GM23248 (cell line): ENCODE measurements around the gene RNF40. TPM values are rescaled to one million over a fixed set of nuclear protein-coding genes. Genes with fewer than 3 reads are reported as not detected.

ENCODE experiments used
- DNase-seq: peaks from one replicate; pipeline ENCODE4 v3.0.0-alpha.2; 2015
- H2AFZ ChIP-seq: fragments of 200-600 bp; sonication (generic); 2 replicates; pipeline ENCODE4 v1.6.1; 2016; ENCODE audit warnings: antibody characterized with exemption
- H3F3A ChIP-seq: fragments of 200-600 bp; sonication (generic); 2 replicates; pipeline ENCODE4 v1.6.1; 2016; ENCODE audit warnings: mild to moderate bottlenecking, antibody characterized with exemption, mixed run types; ENCODE audit not compliant: insufficient read depth
- H3K27ac ChIP-seq: fragments of 200-600 bp; sonication (generic); 2 replicates; pipeline ENCODE4 v1.5.1; 2016; ENCODE audit warnings: mild to moderate bottlenecking
- H3K27me3 ChIP-seq: fragments of 200-600 bp; sonication (generic); replicated peaks from 2 replicates; pipeline ENCODE4 v1.6.1; 2016; ENCODE audit warnings: mild to moderate bottlenecking; ENCODE audit not compliant: insufficient read depth
- H3K36me3 ChIP-seq: fragments of 200-600 bp; sonication (generic); 2 replicates; pipeline ENCODE4 v1.6.1; 2016; ENCODE audit warnings: low read depth, mild to moderate bottlenecking
- H3K4me1 ChIP-seq: fragments of 200-600 bp; sonication (generic); 2 replicates; pipeline ENCODE4 v1.6.1; 2016; ENCODE audit warnings: mild to moderate bottlenecking; ENCODE audit not compliant: insufficient read depth
- H3K4me2 ChIP-seq: fragments of 200-600 bp; sonication (generic); one replicate; pipeline ENCODE4 v1.6.1; 2016; ENCODE audit warnings: mild to moderate bottlenecking; ENCODE audit not compliant: unreplicated experiment
- H3K4me3 ChIP-seq: fragments of 200-600 bp; sonication (generic); 2 replicates; pipeline ENCODE4 v1.5.1; 2016; ENCODE audit warnings: mild to moderate bottlenecking
- H3K79me2 ChIP-seq: fragments of 200-600 bp; sonication (generic); 2 replicates; pipeline ENCODE4 v1.6.1; 2016; ENCODE audit warnings: mild to moderate bottlenecking; ENCODE audit not compliant: insufficient read depth
- H3K9ac ChIP-seq: fragments of 200-600 bp; sonication (generic); 2 replicates; pipeline ENCODE4 v1.6.1; 2016; ENCODE audit warnings: mild to moderate bottlenecking
- H3K9me2 ChIP-seq: fragments of 200-600 bp; sonication (generic); 2 replicates; pipeline ENCODE4 v1.6.1; 2016; ENCODE audit warnings: mixed run types, mild to moderate bottlenecking, moderate library complexity; ENCODE audit not compliant: insufficient read depth
- H3K9me3 ChIP-seq: fragments of 200-600 bp; sonication (generic); one replicate; pipeline ENCODE4 v1.6.1; 2017; ENCODE audit warnings: low read depth
- H4K20me1 ChIP-seq: fragments of 200-600 bp; sonication (generic); 2 replicates; pipeline ENCODE4 v1.6.0; 2016; ENCODE audit not compliant: insufficient read depth
- EZH2 ChIP-seq: fragments of 200-600 bp; sonication (generic); IDR thresholded peaks from 2 replicates; pipeline ENCODE4 v1.6.1; 2018; ENCODE audit warnings: antibody characterized with exemption, mild to moderate bottlenecking; ENCODE audit not compliant: insufficient read depth, poor library complexity, severe bottlenecking
- EZH2phosphoT487 ChIP-seq: fragments of 200-600 bp; sonication (generic); IDR thresholded peaks from 2 replicates; pipeline ENCODE4 v1.6.1; 2018; ENCODE audit warnings: antibody characterized with exemption, moderate library complexity, mild to moderate bottlenecking, low read depth; ENCODE audit not compliant: insufficient read depth
- WGBS, 2 experiments: methylation state at CpG; one replicate each; pipeline ENCODE4 v1.1.6; 2015 to 2017; ENCODE audit warnings: low lambda C conversion rate in 2 of 2, low coverage in 1 of 2; ENCODE audit errors: missing lambda C conversion rate in 2 of 2; 5-methylcytosine and 5-hydroxymethylcytosine counted together
- in situ Hi-C: fragments of 300-500 bp; cut with MboI; formaldehyde crosslinking; loops from 2 replicates; pipeline ENCODE4 v1.15.0; 2020
- polyA plus RNA-seq: library from polyadenylated mRNA; unstranded; fragments of >200 nt; fragmentation: Nextera tagmentation; extraction: Ambion mirVana; gene quantifications from 2 replicates; pipeline ENCODE4 v1.2.1, GENCODE V29; 2016
- total RNA-seq: library from RNA; depleted of rRNA; stranded (reverse); fragments of >200 nt; shearing (Covaris generic); gene quantifications from 2 replicates; pipeline ENCODE4 v1.2.3, GENCODE V29; 2014

The RNF40 gene
- total and polyA plus RNA-seq, 2 experiments from 2014 or later = 71.2 to 97.9 TPM

DNA sequence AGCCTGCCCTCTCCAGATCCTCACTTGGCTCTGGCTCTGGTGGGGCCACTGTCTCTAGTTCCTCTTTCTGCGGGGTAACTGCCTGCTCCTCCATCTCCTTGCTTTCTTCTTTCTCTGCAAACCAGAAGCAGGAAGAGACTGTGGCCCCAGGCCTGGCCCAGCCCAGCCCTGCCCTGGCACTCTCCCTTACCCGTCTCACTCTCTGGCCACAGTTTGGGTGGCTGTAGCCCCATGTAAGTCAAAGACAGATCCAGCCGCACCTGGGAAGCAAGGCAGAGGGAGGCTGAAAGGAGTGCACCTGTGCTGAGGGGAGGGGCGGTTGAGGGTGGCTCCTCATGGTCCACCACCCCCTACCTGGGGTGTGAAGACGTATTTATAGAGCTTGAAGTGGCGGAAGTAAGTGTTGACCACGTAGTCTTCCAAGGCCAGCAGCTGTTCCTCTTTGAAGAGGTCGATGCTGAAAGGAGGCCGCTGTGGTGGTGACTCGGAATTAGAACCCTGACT, 3.1 kb upstream of the RNF40 start:
- in situ Hi-C loops = no loop called here
- Histone ChIP-seq H3K27ac (no peak overlapping the region), H3F3A (peaks cover 9% of the 10 kb centered on the region), H3K79me2 (peaks cover 20% of the 10 kb centered on the region), H3K9me2 (no peaks in the 10 kb centered on the region), H3K9ac (no peak overlapping the region), H3K9me3 (no peaks in the 10 kb centered on the region), H3K36me3 (peaks cover 9% of the 10 kb centered on the region; the same call in 1 of the 2 replicates), H3K27me3 (no peaks in the 10 kb centered on the region), H4K20me1 (no peaks in the 10 kb centered on the region), H2AFZ (no peak overlapping the region), H3K4me3 (no peak overlapping the region), H3K4me2 (no peak overlapping the region), H3K4me1 (peaks cover 14% of the 10 kb centered on the region)
- TF ChIP-seq EZH2phosphoT487 = no peak
- no peak for TF ChIP-seq EZH2
- 90 to 91% methylated on average over 10 of the region's 10 CpGs for WGBS, 2 experiments
- no peak for DNase-seq

- no peaks in the 10 kb centered on the region for H4K20me1 ChIP-seq
- no peaks in the 10 kb centered on the region for H3K9me2 ChIP-seq
- DNase-seq = no peak
- no peaks in the 10 kb centered on the region for H3K9me3 ChIP-seq
- peaks cover 18% of the 10 kb centered on the region; the same call in 1 of the 2 replicates for H3K36me3 ChIP-seq
- no peak overlapping the region for H3K27ac ChIP-seq
- in situ Hi-C loops = no loop called here
- no peak overlapping the region for H3K4me3 ChIP-seq
- 76 to 88% methylated on average over 7 of the region's 7 CpGs for whole genome bisulfite sequencing, 2 experiments
- no peak overlapping the region for H3K9ac ChIP-seq
- no peak overlapping the region for H2AFZ ChIP-seq
- TF ChIP-seq EZH2 (no peak), EZH2phosphoT487 (no peak)
- H3F3A ChIP-seq = peaks cover 9% of the 10 kb centered on the region
- peaks cover 14% of the 10 kb centered on the region for H3K4me1 ChIP-seq
- no peak overlapping the region for H3K4me2 ChIP-seq
- peaks cover 30% of the 10 kb centered on the region for H3K79me2 ChIP-seq
- H3K27me3 ChIP-seq = no peaks in the 10 kb centered on the region
Measured at GRCh38 chr16:30760001-30760559, 2.0 kb upstream of the RNF40 start.

GRCh38 chr16:30760577-30761426, 1.3 kb upstream of the RNF40 start:
- peak; percentile 57 for DNase-seq
- H3K36me3 ChIP-seq = peaks cover 25% of the 10 kb centered on the region; the same call in 1 of the 2 replicates
- TF ChIP-seq EZH2 = no peak
- TF ChIP-seq EZH2phosphoT487 = no peak

DNA sequence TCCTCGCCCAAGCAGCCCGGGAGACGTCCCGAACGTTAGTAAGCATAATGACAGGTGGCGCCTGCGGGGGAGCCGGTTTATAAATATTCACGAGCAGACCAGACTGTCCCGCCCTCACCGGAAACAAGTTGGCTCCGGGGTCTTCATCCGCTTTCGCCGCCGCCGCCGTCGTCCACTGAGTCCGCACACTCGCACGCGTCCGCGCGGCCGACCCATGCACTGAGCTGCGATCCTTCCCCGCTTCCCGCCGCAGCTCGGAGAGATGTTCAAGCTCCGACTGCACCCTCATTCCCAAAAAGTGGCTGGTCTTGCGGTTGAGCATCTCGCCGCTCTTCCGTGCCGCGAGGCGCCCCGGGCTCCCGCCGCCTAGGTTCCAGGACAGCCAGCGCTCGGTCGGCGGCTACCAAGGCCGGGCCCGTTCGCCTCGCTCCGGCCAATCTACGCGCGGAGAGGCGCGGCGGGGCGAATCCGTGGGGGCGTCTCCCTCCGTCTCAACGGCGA, 645 bp upstream of the RNF40 start:
- H4K20me1 ChIP-seq = no peaks in the 10 kb centered on the region
- peak overlapping the region; percentile 90 for H3K9ac ChIP-seq
- no peaks in the 10 kb centered on the region for H3K9me2 ChIP-seq
- peak overlapping the region; percentile 79 for H3K4me2 ChIP-seq
- H3K36me3 ChIP-seq = peaks cover 28% of the 10 kb centered on the region; the same call in 1 of the 2 replicates
- peaks cover 40% of the 10 kb centered on the region for H3K79me2 ChIP-seq
- peak overlapping the region; percentile 84 for H2AFZ ChIP-seq
- in situ Hi-C loops = no loop called here
- H3K4me3 ChIP-seq = peak overlapping the region; percentile 79
- DNase-seq = peak; percentile 61
- H3F3A ChIP-seq = peaks cover 9% of the 10 kb centered on the region
- H3K27me3 ChIP-seq = no peaks in the 10 kb centered on the region
- peak overlapping the region; percentile 52 for H3K27ac ChIP-seq
- peaks cover 14% of the 10 kb centered on the region for H3K4me1 ChIP-seq
- H3K9me3 ChIP-seq = no peaks in the 10 kb centered on the region
- 1 to 2% methylated on average over 64 of the region's 64 CpGs for WGBS, 2 experiments
- TF ChIP-seq EZH2phosphoT487 = no peak
- TF ChIP-seq EZH2 = no peak

More at GRCh38 chr16:30760577-30761426, 1.3 kb upstream of the RNF40 start:
- H3K9ac ChIP-seq = peak overlapping the region; percentile 90
- H3K9me3 ChIP-seq = no peaks in the 10 kb centered on the region
- H3K4me2 ChIP-seq = peak overlapping the region; percentile 79
- peak overlapping the region; percentile 79 for H3K4me3 ChIP-seq
- peak overlapping the region; percentile 52 for H3K27ac ChIP-seq
- in situ Hi-C loops = no loop called here
- no peaks in the 10 kb centered on the region for H3K27me3 ChIP-seq
- H3K4me1 ChIP-seq = peaks cover 14% of the 10 kb centered on the region
- H3K79me2 ChIP-seq = peaks cover 37% of the 10 kb centered on the region
- H3F3A ChIP-seq = peaks cover 9% of the 10 kb centered on the region
- H4K20me1 ChIP-seq = no peaks in the 10 kb centered on the region
- no peaks in the 10 kb centered on the region for H3K9me2 ChIP-seq
- H2AFZ ChIP-seq = peak overlapping the region; percentile 84
- WGBS, 2 experiments = 25 to 28% methylated on average over 26 of the region's 26 CpGs
